Measurements from ENCODE around the gene ZZZ3.
A peak's percentile ranks its signal among the peaks of the same experiment; 100 is the strongest.
"Not testable (repeated sequence)": the region's sequence is repeated elsewhere in the genome, so short reads cannot be mapped to it uniquely, and the experiment has no call there.

The ZZZ3 gene

GRCh38 chr1:77680173-77680572, 2.3 kb downstream of the ZZZ3 start (continued):
- TF ChIP-seq SNAI2 (CRISPR knock-in tag; IDR thresholded peaks at IDR 0.05) (no peak), ZNF8 (CRISPR knock-in tag; IDR thresholded peaks at IDR 0.05) (no peak), ESRRG (CRISPR knock-in tag; IDR thresholded peaks at IDR 0.05) (no peak), CREB5 (CRISPR knock-in tag; IDR thresholded peaks at IDR 0.05; ENCODE audit: low read depth) (no peak), BACH2 (CRISPR knock-in tag; IDR thresholded peaks at IDR 0.05; ENCODE audit: borderline replicate concordance) (no peak), ZC3H10 (CRISPR knock-in tag; IDR thresholded peaks at IDR 0.05) (no peak)

GRCh38 chr1:77678660-77679610, 3.5 kb downstream of the ZZZ3 start:
- ATAC-seq = no peak

GRCh38 chr1:77674807-77675206, 7.7 kb downstream of the ZZZ3 start:
- ATAC-seq = not testable (repeated sequence)

More at GRCh38 chr1:77678660-77679610, 3.5 kb downstream of the ZZZ3 start:
- TF ChIP-seq ISL1 (CRISPR knock-in tag; IDR thresholded peaks at IDR 0.05) = peak; percentile 62
- no peak for TF ChIP-seq BACH2 (CRISPR knock-in tag; IDR thresholded peaks at IDR 0.05; ENCODE audit: borderline replicate concordance)

- no peak for ATAC-seq
- peak; percentile 34; the same call in 1 of the 2 replicates for TF ChIP-seq ISL1 (CRISPR knock-in tag; IDR thresholded peaks at IDR 0.05)
- TF ChIP-seq OSR1 (CRISPR knock-in tag; IDR thresholded peaks at IDR 0.05) = no peak
- TF ChIP-seq TCF4 (CRISPR knock-in tag; IDR thresholded peaks at IDR 0.05; ENCODE audit: borderline replicate concordance) = no peak
- no peak for TF ChIP-seq ZNF565 (CRISPR knock-in tag; conservative IDR thresholded peaks at IDR 0.05; ENCODE audit: low read depth)
Observed at GRCh38 chr1:77673716-77674355, 8.6 kb downstream of the ZZZ3 start.

- ATAC-seq = no peak
- TF ChIP-seq ZC3H10 (CRISPR knock-in tag; IDR thresholded peaks at IDR 0.05) (no peak), TOX (CRISPR knock-in tag; IDR thresholded peaks at IDR 0.05; ENCODE audit: borderline replicate concordance) (no peak), ZFP3 (CRISPR knock-in tag; IDR thresholded peaks at IDR 0.05) (no peak), CSRNP3 (CRISPR knock-in tag; IDR thresholded peaks at IDR 0.05) (no peak), BACH2 (CRISPR knock-in tag; IDR thresholded peaks at IDR 0.05; ENCODE audit: borderline replicate concordance) (no peak), CSDC2 (CRISPR knock-in tag; IDR thresholded peaks at IDR 0.05) (no peak), SNAI2 (CRISPR knock-in tag; IDR thresholded peaks at IDR 0.05) (no peak), ZFP30 (CRISPR knock-in tag; IDR thresholded peaks at IDR 0.05) (no peak), ISL1 (CRISPR knock-in tag; IDR thresholded peaks at IDR 0.05) (no peak), GLIS3 (CRISPR knock-in tag; IDR thresholded peaks at IDR 0.05) (no peak), POU6F1 (CRISPR knock-in tag; IDR thresholded peaks at IDR 0.05; ENCODE audit: borderline replicate concordance, low read depth) (no peak), ARNTL (CRISPR knock-in tag; IDR thresholded peaks at IDR 0.05; ENCODE audit: borderline replicate concordance, low read depth) (no peak), TCF4 (CRISPR knock-in tag; IDR thresholded peaks at IDR 0.05; ENCODE audit: borderline replicate concordance) (no peak)
Observed at GRCh38 chr1:77673030-77673429, 9.4 kb downstream of the ZZZ3 start.

- no peak; the same call in 1 of the 3 replicates for ATAC-seq
- TF ChIP-seq CSDC2 (CRISPR knock-in tag; IDR thresholded peaks at IDR 0.05) (no peak), PATZ1 (CRISPR knock-in tag; IDR thresholded peaks at IDR 0.05; ENCODE audit: borderline replicate concordance) (no peak), SNAI2 (CRISPR knock-in tag; IDR thresholded peaks at IDR 0.05) (no peak), ZFP30 (CRISPR knock-in tag; IDR thresholded peaks at IDR 0.05) (no peak), ISL1 (CRISPR knock-in tag; IDR thresholded peaks at IDR 0.05) (no peak), TCF4 (CRISPR knock-in tag; IDR thresholded peaks at IDR 0.05; ENCODE audit: borderline replicate concordance) (no peak), ARNTL (CRISPR knock-in tag; IDR thresholded peaks at IDR 0.05; ENCODE audit: borderline replicate concordance, low read depth) (no peak), CSRNP3 (CRISPR knock-in tag; IDR thresholded peaks at IDR 0.05) (no peak), ZNF565 (CRISPR knock-in tag; conservative IDR thresholded peaks at IDR 0.05; ENCODE audit: low read depth) (no peak), ZC3H10 (CRISPR knock-in tag; IDR thresholded peaks at IDR 0.05) (no peak), RARB (CRISPR knock-in tag; IDR thresholded peaks at IDR 0.05) (no peak), PPARA (CRISPR knock-in tag; IDR thresholded peaks at IDR 0.05; ENCODE audit: borderline replicate concordance) (no peak), ZFP3 (CRISPR knock-in tag; IDR thresholded peaks at IDR 0.05) (no peak)
Observed at GRCh38 chr1:77672374-77672773, 10.1 kb downstream of the ZZZ3 start.

Data from SK-N-SH treated with all-trans-retinoic acid at 6 μM for 48 hours (cell line).